H1 (cell line): ENCODE measurements around the gene MOB3B. TPM values are rescaled to one million over a fixed set of nuclear protein-coding genes. Genes with fewer than 3 reads are reported as not detected.
A peak's percentile ranks its signal among the peaks of the same experiment; 100 is the strongest.

Experiments used
- HDAC6 ChIP-seq: IDR thresholded peaks from one replicate; pipeline ENCODE4 v1.7.1; 2012; ENCODE audit warnings: low read depth, mild to moderate bottlenecking, inconsistent platforms, low read length, moderate library complexity
- KDM4A ChIP-seq: IDR thresholded peaks from one replicate; pipeline ENCODE4 v1.7.1; 2012; ENCODE audit warnings: low read depth, mild to moderate bottlenecking, moderate library complexity, low read length, inconsistent platforms; ENCODE audit not compliant: severe bottlenecking
- MAFK ChIP-seq: IDR thresholded peaks from 2 replicates; pipeline ENCODE4 v1.6.1; 2012; ENCODE audit warnings: low read depth, mild to moderate bottlenecking, improper control_type of control experiment, low read length
- SAP30 ChIP-seq: fragments of 300-600 bp; sonication (generic); IDR thresholded peaks from 2 replicates; pipeline ENCODE4 v1.7.1; 2012; ENCODE audit warnings: low read length, moderate library complexity, mild to moderate bottlenecking, inconsistent platforms; ENCODE audit not compliant: insufficient read depth, insufficient replicate concordance
- SP2 ChIP-seq: IDR thresholded peaks from 2 replicates; pipeline ENCODE4 v1.6.1; 2012; ENCODE audit warnings: mild to moderate bottlenecking, low read length, inconsistent platforms
- SP4 ChIP-seq: IDR thresholded peaks from 2 replicates; pipeline ENCODE4 v1.6.1; 2012; ENCODE audit warnings: low read length, inconsistent platforms
- polyA plus RNA-seq, 7 experiments: library from polyadenylated mRNA; depleted of rRNA in 3 of 7; stranded (reverse) in 5 of 7; unstranded in 2 of 7; fragments of >200 nt in 5 of 7; fragments of 200-250 nt in 2 of 7; gene quantifications; 1 replicate in 5 of 7; 2 replicates in 1 of 7; 4 replicates in 1 of 7; pipeline versions ENCODE4 v1.2.1 to v1.2.3, GENCODE V29; 2011 to 2013; ENCODE audit warnings: missing spikeins in 2 of 7, mixed read lengths in 2 of 7
- total RNA-seq: library from RNA; stranded (reverse); fragmentation: NEBNext Ultra II Directional; extraction: Animal tissue kit (Norgen Biotek cat#: 25700); gene quantifications from 2 replicates; pipeline ENCODE4 v1.2.1, GENCODE V29; 2021
- TF ChIP-seq, protein P1 (sequence below): fragments of 300-600 bp; sonication (generic); IDR thresholded peaks from 2 replicates; pipeline ENCODE4 v1.7.1; 2012; ENCODE audit warnings: low read length, moderate library complexity, mild to moderate bottlenecking, inconsistent platforms; ENCODE audit not compliant: insufficient replicate concordance

Gene MOB3B
- total and polyA plus RNA-seq, 2 of the 8 experiments (the other 6 are each of a cell fraction or from before 2014, with no cell fraction given) = 12.7 to 16.1 TPM

GRCh38 chr9:27573634-27574590, 44.3 kb upstream of the MOB3B start (continued):
- TF ChIP-seq SAP30 (peak; percentile 73), SP4 (peak; percentile 73), HDAC6 (no peak), KDM4A (peak; percentile 59), SP2 (no peak), MAFK (no peak)
- TF ChIP-seq, protein P1, sequence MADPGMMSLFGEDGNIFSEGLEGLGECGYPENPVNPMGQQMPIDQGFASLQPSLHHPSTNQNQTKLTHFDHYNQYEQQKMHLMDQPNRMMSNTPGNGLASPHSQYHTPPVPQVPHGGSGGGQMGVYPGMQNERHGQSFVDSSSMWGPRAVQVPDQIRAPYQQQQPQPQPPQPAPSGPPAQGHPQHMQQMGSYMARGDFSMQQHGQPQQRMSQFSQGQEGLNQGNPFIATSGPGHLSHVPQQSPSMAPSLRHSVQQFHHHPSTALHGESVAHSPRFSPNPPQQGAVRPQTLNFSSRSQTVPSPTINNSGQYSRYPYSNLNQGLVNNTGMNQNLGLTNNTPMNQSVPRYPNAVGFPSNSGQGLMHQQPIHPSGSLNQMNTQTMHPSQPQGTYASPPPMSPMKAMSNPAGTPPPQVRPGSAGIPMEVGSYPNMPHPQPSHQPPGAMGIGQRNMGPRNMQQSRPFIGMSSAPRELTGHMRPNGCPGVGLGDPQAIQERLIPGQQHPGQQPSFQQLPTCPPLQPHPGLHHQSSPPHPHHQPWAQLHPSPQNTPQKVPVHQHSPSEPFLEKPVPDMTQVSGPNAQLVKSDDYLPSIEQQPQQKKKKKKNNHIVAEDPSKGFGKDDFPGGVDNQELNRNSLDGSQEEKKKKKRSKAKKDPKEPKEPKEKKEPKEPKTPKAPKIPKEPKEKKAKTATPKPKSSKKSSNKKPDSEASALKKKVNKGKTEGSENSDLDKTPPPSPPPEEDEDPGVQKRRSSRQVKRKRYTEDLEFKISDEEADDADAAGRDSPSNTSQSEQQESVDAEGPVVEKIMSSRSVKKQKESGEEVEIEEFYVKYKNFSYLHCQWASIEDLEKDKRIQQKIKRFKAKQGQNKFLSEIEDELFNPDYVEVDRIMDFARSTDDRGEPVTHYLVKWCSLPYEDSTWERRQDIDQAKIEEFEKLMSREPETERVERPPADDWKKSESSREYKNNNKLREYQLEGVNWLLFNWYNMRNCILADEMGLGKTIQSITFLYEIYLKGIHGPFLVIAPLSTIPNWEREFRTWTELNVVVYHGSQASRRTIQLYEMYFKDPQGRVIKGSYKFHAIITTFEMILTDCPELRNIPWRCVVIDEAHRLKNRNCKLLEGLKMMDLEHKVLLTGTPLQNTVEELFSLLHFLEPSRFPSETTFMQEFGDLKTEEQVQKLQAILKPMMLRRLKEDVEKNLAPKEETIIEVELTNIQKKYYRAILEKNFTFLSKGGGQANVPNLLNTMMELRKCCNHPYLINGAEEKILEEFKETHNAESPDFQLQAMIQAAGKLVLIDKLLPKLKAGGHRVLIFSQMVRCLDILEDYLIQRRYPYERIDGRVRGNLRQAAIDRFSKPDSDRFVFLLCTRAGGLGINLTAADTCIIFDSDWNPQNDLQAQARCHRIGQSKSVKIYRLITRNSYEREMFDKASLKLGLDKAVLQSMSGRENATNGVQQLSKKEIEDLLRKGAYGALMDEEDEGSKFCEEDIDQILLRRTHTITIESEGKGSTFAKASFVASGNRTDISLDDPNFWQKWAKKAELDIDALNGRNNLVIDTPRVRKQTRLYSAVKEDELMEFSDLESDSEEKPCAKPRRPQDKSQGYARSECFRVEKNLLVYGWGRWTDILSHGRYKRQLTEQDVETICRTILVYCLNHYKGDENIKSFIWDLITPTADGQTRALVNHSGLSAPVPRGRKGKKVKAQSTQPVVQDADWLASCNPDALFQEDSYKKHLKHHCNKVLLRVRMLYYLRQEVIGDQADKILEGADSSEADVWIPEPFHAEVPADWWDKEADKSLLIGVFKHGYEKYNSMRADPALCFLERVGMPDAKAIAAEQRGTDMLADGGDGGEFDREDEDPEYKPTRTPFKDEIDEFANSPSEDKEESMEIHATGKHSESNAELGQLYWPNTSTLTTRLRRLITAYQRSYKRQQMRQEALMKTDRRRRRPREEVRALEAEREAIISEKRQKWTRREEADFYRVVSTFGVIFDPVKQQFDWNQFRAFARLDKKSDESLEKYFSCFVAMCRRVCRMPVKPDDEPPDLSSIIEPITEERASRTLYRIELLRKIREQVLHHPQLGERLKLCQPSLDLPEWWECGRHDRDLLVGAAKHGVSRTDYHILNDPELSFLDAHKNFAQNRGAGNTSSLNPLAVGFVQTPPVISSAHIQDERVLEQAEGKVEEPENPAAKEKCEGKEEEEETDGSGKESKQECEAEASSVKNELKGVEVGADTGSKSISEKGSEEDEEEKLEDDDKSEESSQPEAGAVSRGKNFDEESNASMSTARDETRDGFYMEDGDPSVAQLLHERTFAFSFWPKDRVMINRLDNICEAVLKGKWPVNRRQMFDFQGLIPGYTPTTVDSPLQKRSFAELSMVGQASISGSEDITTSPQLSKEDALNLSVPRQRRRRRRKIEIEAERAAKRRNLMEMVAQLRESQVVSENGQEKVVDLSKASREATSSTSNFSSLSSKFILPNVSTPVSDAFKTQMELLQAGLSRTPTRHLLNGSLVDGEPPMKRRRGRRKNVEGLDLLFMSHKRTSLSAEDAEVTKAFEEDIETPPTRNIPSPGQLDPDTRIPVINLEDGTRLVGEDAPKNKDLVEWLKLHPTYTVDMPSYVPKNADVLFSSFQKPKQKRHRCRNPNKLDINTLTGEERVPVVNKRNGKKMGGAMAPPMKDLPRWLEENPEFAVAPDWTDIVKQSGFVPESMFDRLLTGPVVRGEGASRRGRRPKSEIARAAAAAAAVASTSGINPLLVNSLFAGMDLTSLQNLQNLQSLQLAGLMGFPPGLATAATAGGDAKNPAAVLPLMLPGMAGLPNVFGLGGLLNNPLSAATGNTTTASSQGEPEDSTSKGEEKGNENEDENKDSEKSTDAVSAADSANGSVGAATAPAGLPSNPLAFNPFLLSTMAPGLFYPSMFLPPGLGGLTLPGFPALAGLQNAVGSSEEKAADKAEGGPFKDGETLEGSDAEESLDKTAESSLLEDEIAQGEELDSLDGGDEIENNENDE = no peak
